GM21717 (cell line): Measurements from ENCODE around the gene LINGO3.
"Not testable (repeated sequence)": the region's sequence is repeated elsewhere in the genome, so short reads cannot be mapped to it uniquely, and the experiment has no call there.

Experiments
- ATAC-seq: cut with Tn5 transposase; IDR thresholded peaks from one replicate; pipeline ENCODE4 v1.9.1; 2021; ENCODE audit warnings: mild to moderate bottlenecking, moderate library complexity; ENCODE audit not compliant: unreplicated experiment

LINGO3 gene, protein sequence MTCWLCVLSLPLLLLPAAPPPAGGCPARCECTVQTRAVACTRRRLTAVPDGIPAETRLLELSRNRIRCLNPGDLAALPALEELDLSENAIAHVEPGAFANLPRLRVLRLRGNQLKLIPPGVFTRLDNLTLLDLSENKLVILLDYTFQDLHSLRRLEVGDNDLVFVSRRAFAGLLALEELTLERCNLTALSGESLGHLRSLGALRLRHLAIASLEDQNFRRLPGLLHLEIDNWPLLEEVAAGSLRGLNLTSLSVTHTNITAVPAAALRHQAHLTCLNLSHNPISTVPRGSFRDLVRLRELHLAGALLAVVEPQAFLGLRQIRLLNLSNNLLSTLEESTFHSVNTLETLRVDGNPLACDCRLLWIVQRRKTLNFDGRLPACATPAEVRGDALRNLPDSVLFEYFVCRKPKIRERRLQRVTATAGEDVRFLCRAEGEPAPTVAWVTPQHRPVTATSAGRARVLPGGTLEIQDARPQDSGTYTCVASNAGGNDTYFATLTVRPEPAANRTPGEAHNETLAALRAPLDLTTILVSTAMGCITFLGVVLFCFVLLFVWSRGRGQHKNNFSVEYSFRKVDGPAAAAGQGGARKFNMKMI

DNA sequence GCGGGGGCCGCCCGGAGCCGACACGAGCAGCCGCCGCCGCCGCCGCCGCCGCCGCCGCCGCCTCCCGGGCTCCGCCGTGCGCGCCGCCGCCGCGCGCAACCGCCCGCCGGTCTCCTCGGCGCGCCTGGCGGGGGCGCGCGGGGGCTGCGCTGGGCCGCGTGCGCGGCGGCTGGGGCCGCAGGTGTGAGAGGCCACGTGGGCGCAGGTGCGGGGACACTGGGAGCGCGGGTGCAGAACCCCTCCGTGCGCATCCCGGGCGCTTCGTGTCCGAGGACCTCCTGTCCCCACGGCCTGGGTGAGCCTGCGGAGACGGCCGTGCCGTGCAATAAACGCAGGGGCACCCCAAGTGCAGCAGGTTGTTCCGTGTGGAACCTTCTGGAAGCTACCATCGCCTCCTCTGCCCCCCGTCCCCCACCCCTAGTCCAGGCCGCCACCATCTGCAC is at the start of gene LINGO3:
Gene LINGO3 (minus strand): TSS at position 41 of the 443 bp plus-strand sequence. CDS start 16,378 bp downstream, outside the sequence.
- ATAC-seq, result no peak

DNA sequence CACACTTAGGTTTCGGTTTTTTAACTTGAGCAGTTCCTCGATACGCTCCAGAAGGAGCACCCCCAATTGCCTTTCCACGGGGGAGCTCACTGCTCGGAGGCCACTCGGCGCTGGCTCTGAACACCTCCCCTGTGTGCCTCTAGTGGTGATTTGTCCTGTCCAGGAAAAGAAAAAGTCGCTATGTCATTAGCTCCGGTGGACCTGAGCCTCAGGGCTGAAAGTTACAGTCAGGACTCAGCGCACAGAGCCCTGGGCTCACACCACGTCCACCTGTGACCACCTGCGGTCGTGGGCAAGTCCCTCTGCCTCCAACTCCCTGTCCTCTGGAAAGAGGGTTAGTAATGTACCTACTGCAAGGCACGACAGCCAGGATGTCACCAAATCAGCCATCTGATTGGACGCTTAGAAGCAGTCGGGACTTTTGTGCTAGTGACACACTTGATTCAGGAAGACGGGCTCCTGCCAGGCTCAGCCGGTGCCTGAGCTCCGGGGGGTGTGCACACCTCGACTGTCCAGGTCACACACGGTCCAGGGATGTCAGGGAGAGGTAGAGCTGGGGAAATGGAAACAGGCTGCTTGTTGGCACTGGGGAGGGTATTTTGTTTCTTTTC is 48.2 kb upstream of the LINGO3 start:
- ATAC-seq, result no peak

DNA sequence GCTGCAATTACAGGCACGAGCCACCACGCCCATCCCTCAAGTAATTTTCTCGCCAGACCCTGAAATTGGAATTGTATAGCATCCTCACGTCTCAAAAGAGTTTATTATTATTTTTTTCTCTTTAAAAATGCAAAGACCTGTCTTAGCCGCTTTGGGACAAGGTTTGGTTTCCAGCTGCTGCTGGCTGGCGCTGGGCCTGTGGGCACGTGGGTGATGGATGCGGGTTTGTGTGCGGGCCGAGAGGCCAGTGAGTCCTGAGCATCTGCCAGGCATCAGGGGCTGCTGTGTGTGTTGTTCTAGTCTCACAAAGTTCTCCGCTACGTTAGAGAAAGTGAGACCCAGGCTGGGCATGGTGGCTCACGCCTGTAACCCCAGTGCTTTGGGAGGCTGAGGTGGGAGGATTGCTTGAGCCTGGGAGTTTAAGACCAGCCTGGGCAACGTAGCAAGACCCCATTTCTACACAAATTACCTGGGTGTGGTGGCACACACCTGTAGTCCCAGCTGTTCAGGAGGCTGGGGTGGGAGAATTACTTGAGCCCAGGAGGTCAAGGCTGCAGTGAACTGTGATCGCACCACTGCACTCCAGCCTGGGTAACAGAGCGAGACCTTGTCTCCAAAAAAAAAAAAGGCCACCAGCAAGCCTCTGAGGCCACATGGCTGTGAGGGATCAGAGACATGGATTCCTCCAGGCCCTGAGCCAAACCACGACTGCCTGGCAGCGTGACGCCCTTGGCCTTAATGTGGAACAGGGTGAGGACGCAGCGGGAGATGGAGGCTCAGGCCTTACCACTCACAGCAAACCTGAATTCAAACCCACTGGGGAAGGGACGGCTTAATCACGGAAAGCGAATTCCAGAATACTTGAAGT is 47.4 kb upstream of the LINGO3 start:
- no peak for ATAC-seq

DNA sequence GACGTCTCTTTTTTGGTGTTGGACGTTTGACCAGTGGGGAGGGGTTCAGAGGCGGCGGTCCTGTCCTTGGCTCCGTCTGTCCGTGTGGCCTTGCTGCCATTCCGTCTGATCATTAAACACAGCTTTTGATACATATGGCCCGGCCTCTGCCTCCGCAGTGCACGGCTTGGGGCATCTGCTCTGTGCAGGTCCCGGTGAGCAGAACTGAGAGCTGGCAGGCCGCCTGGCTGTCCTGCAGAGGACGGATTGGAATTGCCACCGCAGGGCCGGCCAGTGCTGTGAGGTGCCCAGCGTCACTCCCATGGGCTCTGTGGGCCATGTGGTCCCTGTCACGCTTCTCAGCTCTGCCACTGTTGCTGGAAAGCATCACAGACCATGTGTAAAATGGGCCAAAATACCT is 46.7 kb upstream of the LINGO3 start:
- no peak for ATAC-seq

DNA sequence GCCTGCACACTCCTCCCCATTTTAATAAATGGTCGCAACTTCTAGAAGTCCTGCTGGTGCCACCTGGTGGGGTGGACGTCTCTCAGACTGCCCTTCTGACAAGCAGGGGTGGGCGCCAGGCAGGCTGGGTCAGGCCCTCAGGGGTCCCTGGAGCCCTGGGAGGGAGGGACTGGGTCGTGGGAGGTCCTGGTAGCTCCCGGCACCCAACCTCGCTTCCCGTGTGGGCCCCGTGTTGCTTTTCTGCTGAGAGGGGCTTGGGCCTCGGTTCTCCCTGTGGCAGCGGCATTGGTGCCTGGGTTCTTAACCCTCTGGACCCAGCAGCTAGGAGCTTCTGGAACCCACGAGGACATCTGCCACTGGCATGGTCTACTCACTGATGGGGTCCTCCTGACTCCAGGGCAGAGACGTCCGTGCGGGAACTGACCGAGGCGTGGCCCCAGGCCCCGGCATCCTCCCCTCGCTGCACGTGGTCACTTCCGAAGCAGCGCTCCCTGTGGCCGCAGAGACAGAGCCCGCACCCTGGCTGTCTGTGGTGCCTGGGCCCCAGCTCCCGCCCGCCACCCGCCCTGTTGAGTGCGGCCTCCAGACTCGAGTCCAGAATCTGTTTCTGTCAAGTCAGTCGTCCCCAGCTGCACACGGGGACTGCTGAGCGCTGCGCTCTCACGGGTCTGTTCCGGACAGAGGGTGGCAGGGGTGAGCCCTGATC is 46.1 kb upstream of the LINGO3 start:
- no peak for ATAC-seq

DNA sequence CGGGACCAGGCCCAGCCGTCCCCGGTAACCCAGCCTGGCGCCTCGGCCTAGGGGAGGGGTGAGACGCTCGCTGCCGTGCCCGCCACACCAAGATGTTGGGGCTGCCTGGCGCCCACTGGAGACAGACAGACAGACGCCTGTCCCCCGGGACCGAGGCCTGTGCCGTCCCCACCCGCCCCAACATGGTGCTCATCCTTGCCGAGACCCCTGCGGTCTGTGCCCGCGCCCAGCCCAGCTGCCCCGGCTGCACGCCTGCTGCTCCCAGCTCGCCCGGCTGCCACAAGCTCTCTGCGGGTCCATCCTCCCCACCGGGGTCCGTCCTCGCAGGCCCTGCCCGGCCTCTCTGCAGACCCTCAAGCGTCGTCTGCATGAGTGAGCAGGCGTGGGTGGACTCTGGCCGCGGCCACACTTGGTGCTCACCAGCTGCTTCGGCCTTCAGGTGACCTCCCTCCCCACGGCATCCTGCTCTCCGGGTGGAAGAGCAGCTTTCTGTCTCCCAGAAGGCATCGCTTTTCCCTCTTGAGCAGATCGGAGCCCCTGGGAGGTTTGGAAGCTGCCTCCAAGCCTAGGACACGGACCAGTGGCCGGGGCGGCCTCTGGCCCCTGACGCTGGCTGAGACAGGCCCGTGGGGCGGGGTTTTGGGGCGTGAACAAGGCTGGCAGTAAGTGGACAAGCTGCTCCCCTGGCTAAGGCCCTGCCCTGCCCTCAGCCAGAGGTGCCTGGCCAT is 45.4 kb upstream of the LINGO3 start:
- no peak for ATAC-seq

DNA sequence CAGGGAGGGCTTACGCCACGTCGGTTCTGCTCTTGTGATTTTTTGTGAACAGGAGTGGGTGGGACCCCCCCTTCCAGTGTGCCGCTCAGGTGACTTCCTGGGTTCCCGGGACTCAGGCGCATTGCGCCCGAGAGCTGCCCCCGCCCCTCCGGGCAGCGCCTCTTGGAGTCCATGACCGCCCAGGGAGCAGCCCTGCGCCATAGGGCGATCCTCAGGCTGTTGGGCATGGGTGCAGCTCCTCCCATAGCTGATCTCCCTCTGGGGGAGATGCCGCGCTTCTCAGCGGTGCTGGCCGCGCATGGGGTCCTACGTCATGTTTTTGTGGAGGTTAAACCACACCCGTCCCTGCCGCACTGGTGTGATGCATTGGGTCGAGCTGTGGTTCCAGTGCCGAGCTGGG is 44.2 kb upstream of the LINGO3 start:
- ATAC-seq, result no peak

DNA sequence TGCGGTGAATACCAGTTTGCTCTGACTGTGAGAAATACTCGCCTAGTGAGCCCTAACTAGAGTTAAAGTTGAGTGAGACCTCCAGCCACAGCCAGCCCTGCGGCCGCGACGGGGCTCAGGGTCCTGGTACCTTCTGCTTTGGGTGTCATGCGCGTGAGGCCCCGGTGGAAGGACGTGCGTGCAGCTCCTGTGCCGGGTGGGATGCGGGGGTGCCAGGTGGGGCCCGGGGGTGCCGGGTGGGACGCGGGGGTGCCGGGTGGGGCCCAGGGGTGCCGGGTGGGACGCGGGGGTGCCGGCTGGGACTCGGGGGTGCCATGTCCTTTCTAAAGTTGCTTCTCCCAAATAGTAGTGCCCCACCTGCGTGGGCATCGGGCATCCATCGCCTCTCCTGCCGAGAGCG is 43.6 kb upstream of the LINGO3 start:
- no peak for ATAC-seq

DNA sequence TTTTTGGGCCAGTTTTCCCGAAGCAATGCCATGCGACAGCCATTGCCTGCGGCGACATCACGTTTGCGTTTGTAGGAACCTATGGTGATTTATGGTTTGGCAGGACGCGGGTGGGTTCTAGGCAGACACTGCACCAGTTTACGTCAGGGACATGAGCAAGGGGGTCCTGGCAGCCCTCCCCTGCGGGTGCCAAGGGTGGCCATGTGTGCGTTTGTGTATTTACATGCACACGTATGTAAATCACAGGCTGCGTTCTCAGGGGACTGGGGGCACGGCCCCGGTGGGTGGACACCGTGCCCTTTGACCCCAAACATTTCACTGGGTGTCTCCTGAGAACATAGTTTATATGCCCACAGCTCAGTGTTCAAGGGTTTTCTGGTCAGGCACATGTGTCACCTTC is 42.7 kb upstream of the LINGO3 start:
- ATAC-seq, result no peak

DNA sequence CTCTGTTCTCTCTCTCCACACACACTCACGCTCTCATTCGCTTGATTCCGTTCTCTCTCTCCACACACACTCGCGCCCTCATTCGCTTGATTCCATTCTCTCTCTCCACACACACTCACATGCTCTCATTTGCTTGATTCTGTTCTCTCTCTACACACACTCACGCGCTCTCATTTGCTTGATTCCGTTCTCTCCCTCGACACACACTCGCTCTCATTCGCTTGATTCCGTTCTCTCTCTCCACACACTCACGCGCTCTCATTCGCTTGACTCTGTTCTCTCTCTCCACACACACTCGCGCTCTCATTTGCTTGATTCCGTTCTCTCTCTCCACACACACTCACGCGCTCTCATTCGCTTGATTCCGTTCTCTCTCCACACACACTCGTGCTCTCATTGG is 41.9 kb upstream of the LINGO3 start:
- ATAC-seq, result not testable (repeated sequence)

DNA sequence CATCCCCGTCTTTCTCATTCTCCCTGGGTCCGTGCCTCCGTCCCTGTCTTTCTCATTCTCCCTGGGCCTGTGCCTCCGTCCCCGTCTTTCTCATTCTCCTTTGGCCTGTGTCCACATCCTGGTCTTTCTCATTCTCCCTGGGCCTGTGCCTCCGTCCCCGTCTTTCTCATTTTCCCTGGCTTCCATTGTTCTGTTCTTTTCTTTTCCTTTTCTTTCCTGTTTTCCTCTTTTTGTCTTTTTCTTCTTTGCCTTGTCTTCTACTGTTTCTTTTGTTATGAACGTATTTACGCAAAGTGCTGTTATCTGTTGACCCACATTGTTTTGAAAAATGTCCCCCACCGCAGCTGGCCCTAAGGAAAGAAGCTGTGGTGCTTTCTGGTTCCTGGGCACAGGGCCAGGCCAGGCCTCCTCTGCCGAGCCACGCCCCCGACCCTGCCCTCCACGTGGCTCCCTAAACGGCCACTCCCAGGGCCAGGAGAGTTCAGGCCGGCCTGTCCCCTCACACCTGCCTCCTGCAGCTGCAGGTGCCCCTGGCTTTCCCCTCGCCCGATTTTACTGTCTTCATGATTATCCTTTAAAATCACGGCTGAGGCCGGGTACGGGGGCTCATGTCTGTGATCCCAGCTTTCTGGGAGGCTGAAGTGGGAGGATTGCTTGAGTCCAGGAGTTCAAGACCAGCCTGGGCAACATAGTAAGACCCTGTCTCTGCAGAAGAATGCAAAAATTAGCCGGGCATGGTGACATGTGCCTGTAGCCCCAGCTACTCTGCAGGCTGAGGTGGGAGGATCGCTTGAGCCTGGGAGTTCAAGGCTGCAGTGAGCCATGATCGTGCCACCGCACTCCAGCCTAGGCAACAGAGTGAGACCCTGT is 38.1 kb upstream of the LINGO3 start:
- no peak for ATAC-seq

DNA sequence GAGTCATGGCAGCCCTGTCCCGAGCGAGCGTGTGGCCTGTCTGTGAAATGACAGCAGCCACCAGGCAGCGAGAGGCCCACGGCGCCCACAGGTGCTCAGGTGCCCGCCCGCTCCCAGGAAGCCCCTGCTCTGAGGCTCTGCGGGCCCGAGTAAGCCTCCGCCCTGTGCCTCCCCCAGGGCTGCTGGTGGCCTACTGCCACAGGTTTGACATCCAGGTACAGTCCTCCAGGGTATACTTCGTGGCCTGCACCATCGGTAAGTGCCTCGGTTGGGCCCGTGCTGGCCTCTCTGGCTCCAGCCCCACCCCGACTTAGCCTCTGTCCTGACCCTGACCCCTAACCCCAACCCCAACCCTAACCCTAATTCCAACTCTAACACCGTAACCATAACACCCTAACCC is 37.1 kb upstream of the LINGO3 start:
- no peak for ATAC-seq

DNA sequence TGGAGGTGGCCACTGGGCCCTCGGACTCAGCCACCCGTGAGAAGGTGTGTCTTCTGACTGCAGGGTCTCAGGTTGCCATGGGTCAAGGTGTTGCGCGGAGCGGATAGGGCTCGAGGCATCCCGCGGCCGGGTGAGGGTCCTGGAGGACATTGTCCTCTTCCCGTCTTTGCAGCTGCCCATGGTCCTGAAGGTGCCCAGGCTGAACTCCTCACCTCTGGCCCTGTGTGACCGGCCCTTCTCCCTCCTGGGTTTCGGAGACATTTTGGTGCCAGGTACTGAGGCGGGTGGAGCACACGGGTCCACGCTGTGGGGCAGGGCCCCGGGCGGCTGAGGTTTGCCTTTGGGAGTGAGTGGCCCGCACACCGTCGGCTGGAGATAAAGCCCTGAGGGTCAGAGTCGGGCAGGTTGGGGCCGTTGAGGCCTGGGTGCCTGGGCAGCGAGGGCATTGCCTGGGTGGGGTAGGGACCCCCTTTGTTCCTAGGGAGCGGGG is 36.5 kb upstream of the LINGO3 start:
- ATAC-seq, result no peak

DNA sequence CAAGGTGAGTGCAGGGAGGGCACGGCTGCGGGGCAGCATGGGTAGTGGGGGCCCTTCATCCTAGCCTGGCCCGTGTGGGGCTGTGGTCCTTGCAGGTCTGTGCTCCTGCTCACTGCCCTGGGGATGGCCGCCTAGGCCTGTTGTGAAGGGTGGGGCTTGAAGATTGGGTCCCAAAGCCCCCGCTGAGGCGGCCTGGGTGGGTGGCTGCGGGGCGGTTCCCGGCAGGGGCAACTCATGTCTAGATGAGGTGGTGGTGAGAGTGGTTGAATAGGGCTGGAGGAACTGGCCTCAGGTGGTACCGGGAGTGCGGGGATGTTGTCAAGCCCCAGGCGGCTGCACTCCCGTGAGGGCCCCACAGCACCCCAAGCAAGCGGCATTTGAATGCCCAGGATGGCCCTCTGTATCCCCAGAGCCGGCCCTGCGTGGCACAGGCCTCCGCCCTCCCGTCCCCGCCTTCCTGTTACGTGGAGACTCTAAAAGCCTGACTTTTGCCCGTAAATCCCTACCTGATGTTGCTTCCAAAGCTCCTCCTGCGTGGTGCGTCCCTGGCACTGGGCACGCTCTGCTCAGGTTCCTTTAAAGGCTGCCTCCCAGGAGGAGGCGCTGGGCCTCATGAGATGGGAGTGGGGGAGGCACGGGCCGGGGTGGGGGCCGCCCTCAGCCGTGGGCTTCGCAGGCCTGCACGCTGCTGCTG is 35.5 kb upstream of the LINGO3 start:
- ATAC-seq, result no peak

DNA sequence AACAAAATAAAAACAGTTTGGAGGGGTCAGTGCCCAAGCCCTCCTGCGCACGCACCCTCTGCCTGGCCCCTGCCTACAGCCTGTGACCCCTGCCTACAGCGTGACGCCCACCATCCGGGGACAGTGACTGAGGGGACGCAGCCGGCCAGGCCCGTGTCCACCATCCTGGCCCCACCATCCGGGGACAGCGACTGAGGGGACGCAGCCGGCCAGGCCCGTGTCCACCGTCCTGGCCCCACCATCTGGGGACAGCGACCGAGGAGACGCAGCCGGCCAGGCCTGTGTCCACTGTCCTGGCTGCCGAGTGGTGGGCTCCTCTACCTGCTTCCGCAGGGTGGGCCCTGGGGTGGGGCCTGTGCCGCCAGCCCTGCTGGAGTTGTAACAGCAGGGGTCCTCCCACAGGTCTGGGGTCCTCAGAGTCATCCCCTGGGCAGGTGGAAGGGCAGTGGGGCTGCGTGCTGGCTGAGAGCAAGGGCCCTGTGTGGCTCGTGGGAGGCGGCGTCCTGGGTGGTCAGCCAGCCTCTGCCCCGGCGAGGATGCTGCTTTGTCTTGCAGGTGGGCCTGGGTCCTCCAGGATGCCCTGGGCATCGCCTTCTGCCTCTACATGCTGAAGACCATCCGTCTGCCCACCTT is 34.8 kb upstream of the LINGO3 start:
- ATAC-seq, result no peak

DNA sequence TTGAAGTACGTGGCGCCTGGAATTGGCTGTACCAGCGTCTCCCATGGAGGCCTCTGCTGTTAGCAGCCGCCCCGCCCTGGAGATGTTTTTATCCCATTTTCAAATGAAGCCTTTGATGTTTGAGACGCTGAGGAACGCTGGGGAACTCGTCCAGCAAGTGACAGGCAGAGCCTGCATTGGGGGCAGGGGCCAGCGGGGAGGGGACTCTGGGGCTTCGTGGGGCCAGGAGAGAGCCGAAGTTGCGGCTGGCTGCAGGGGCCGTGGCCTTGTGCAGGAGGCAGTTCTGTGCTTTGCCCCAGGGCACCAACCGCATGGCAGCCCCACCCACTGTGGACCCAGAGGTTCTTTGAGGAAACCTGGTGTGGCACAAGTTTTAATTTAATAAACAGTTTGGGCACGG is 34.0 kb upstream of the LINGO3 start:
- ATAC-seq, result no peak

DNA sequence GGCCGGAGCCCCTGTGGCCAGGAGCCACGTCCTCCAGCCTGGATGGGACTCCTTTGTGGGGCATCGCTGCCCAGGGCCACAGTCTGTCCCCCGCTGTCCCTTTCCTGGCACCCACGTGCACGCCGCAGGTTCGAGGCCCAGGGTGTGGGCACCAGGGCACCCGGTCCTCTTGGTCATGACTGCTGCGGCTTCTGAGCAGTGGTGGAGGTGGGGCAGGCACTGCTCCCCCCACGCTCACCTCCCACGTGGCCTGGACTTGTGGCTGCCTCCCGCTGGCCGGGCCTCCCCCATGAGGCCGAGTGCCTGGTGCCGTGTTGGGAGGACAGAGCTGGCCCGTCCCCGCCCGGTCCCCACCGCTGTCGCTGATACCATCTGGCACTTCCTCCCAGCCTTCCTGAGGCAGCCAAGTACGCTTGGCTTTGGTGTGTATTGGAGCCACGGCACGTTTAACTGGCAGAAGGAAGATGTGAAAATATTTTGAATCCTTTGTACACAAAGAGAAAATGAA is 33.3 kb upstream of the LINGO3 start:
- ATAC-seq, result no peak
